MG63 (cell line): ENCODE results near the gene SYTL3. TPM values are rescaled to one million over a fixed set of nuclear protein-coding genes. Genes with fewer than 3 reads are reported as not detected.
"Not testable (repeated sequence)": the region's sequence is repeated elsewhere in the genome, so short reads cannot be mapped to it uniquely, and the experiment has no call there.

Source experiments
- DNase-seq: peaks from one replicate; pipeline ENCODE4 v3.0.0-alpha.2; 2020
- H3K27me3 ChIP-seq: fragments of 250-450 bp; sonication (Bioruptor Pico); 2 replicates; pipeline ENCODE4 v1.5.1; 2020; ENCODE audit warnings: mild to moderate bottlenecking, moderate library complexity
- H3K36me3 ChIP-seq: fragments of 250-450 bp; sonication (Bioruptor Pico); 2 replicates; pipeline ENCODE4 v1.5.1; 2020; ENCODE audit warnings: mild to moderate bottlenecking, moderate library complexity
- H3K4me3 ChIP-seq: fragments of 250-450 bp; sonication (Bioruptor Pico); 2 replicates; pipeline ENCODE4 v1.5.1; 2020; ENCODE audit warnings: mild to moderate bottlenecking, moderate library complexity
- H3K9me3 ChIP-seq: fragments of 250-450 bp; sonication (Bioruptor Pico); 2 replicates; pipeline ENCODE4 v1.5.1; 2020; ENCODE audit warnings: mild to moderate bottlenecking, moderate library complexity
- total RNA-seq: library from RNA; depleted of rRNA; stranded (reverse); fragments of >200 nt; shearing (Covaris generic); gene quantifications from 2 replicates; pipeline ENCODE4 v1.2.3, GENCODE V29; 2014; ENCODE audit warnings: low replicate concordance

Gene SYTL3
- total RNA-seq, 1 experiment from 2014 or later = 7.7 TPM

DNA sequence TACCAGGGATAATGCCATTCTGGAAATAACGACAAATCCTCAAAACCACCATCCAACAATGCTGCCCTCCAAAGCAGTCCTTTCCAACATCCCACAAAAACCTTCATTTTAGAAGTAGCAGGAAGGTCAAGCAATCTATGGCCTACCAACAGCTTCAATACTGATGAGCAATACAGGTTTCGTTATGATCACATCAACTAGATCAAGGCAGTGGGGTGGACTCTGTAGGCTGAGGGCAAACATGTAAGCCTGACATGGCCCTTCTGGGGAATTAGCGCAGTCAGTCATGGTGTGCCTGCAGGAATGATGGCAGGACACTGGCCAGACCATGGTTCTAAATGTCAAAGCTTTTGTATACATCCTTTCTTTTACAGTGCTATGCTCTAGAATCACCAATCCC lies 127.7 kb downstream of the SYTL3 start:
- DNase-seq = no peak
- H3K36me3 ChIP-seq = peaks cover 87% of the 10 kb centered on the region
- H3K27me3 ChIP-seq = no peaks in the 10 kb centered on the region
- H3K9me3 ChIP-seq = no peaks in the 10 kb centered on the region
- no peak overlapping the region for H3K4me3 ChIP-seq

DNA sequence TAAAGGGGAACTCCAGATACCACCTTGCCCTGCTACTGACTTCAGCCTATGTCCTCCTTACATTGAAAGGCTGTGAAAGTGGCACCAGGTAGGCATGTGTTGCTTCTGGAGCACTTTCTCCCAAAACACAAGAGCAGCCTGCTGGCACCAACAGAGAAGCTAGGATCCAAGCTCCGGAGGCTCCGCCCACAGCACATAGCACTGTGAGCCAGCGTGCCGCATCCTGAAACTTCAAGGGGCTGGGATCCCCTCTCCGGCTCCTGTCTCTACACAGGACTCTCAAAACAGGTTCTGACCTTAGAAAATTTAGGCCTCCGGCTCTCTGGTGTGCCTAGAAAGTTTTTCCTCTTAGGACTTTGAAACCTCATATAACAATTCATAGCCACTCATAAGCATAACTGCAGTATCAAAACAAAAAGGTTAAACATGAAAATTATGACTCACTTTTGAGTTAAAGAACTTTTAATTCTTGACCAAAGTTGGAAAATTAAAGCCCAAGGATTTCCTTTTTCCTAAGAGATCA lies 128.2 kb downstream of the SYTL3 start:
- peaks cover 93% of the 10 kb centered on the region for H3K36me3 ChIP-seq
- H3K27me3 ChIP-seq = no peaks in the 10 kb centered on the region
- DNase-seq = no peak
- H3K4me3 ChIP-seq = no peak overlapping the region
- H3K9me3 ChIP-seq = no peaks in the 10 kb centered on the region

DNA sequence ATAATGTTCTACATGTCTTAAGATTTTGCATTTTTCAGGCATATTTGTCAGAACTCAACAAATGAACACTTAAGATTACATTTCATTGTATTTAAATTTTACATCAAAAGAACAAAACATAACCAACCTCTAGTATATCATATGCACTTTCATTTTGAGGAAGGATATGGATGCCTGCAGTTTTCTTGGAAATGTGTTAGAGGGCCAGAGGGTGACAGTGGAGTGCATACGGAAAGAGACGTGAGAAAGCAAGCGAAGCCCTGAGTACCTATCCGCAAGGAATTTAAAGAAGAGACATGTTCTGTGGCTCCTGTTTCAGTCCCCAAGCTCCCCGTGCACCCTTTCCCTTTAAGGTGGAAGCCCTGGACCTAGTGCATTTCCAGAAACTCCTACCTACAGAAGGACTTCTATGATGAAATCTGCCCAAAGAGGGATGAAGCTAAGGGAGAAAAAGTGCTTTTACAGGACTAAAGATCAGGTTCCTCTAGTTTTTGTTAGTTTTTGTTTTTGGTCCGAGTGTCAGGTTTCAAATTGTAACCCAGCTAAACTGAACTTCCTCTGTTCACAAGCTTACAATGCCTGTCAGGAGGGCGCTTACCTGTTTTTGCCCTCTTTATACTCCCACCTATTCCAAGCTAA lies 130.5 kb downstream of the SYTL3 start:
- no peak for DNase-seq
- Histone ChIP-seq H3K4me3 (no peak overlapping the region), H3K36me3 (peaks cover 98% of the 10 kb centered on the region), H3K9me3 (no peaks in the 10 kb centered on the region), H3K27me3 (no peaks in the 10 kb centered on the region)

DNA sequence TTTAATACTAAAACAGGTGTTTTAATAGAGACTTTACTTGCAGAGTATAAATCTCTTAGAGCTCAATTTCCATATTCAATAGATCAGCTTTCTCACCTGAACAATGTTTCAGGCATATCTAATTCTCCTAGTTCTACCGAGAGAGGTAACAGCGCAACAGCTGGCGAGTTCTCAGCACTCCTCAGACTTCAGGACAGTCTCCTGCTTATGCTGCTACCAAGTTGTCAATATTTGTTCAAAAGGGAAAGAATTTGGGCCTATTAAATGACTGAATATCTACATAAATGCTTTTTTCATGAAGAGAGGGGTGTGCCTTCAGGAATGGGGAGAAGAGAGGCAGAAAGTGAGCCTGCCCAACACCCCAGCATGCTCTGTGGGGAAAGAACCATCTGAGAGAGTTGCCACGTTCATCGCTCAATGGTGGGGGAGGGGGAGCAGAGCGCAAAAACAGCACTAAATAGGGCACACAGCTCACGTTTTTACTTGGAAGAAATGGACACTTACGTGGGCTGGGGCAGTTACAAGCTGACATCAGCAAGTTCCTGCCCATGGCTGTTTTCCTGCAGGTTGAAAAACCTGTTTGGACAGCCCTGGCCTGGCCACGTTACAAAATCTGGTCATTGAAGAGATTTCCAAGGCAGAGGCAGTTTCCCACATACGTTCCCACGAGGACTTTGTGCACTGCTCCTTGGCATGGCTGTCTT lies 131.3 kb downstream of the SYTL3 start:
- peaks cover 98% of the 10 kb centered on the region for H3K36me3 ChIP-seq
- H3K9me3 ChIP-seq = no peaks in the 10 kb centered on the region
- H3K4me3 ChIP-seq = no peak overlapping the region
- no peaks in the 10 kb centered on the region for H3K27me3 ChIP-seq
- DNase-seq = no peak

DNA sequence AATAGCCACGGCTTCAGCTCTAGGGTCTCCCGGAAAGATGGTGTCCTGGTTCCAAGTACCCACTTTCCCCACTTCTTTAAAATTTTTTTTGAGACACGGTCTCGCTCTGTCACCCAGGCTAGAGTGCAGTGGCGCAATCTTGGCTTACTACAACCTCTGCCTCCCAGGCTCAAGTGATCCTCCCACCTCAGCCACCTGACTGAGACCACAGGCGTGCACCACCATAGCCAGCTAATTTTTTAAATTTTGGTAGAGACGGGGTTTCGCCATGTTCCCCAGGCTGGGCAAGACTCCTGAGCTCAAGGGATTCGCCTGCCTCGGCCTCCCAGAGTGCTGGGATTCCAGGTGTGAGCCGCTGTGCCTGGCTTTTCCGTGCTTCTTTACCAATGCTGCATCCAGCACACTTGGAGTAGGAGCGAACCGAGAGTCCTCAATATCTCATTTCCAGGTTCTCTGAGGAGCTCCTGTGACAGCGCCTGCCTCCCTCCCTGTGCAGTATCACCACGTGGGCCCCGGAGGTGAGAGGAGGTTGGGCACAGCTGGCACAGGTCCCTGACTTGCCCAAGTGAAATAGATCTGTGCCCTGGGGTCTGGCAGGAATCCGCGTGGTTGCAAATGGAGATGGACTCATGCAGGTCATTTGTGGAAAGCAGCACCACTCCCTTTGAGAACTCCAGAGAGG lies 132.0 kb downstream of the SYTL3 start:
- Histone ChIP-seq H3K4me3 (no peak overlapping the region), H3K36me3 (peaks cover 98% of the 10 kb centered on the region), H3K9me3 (no peaks in the 10 kb centered on the region), H3K27me3 (no peaks in the 10 kb centered on the region)
- DNase-seq = no peak

DNA sequence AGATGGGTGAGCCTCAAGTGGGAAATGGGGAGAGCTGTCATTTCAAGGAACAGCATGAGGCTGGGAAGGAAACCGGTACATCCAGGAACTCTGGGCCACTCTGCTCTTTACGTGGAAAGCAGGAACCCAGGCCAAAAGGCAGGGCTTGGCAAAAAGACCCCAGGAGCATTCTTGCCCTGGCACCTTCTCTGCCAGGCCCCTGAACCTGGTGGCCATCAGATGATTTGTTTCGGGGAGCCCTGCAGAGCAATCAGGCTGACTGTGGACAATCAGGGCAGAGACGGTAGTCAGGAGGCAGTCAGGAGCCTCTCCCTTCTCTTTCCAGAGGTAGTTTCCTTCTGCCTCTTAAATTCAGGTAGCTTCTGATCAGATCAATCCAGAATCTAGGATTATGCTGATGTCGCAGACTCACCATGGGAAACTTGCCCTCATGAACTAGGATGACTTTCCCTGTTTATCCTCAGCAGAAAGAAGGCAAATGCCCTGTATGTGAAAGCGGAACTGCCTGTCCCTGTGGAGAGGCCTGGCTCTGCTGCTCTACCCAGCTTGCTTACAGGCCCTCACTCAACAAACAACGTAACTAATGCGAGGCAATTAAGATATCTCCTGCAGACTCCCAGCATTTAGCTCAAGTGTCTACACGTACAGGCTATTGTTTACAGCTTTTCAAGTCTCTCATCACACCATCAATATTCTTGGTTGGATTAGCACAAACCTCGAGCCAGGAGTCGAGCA lies 132.7 kb downstream of the SYTL3 start:
- no peak for DNase-seq
- Histone ChIP-seq H3K9me3 (no peaks in the 10 kb centered on the region), H3K36me3 (peaks cover 98% of the 10 kb centered on the region), H3K27me3 (no peaks in the 10 kb centered on the region), H3K4me3 (no peak overlapping the region)

DNA sequence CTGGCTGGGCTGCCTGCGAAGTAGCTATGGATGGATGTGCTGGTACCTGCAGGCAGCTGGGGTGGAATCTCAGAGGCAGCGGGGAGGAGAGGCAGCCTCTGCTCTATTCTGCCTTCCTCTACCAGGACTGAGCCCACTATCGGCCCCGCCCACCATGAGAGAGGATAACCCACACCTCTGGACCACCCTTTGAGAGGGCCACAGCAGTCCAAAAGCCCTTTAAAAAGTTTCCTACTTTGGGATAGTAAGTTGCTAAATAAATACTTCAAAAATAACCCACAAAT lies 133.3 kb downstream of the SYTL3 start:
- Histone ChIP-seq H3K27me3 (no peaks in the 10 kb centered on the region), H3K4me3 (no peak overlapping the region), H3K36me3 (peaks cover 98% of the 10 kb centered on the region), H3K9me3 (no peaks in the 10 kb centered on the region)
- no peak for DNase-seq

DNA sequence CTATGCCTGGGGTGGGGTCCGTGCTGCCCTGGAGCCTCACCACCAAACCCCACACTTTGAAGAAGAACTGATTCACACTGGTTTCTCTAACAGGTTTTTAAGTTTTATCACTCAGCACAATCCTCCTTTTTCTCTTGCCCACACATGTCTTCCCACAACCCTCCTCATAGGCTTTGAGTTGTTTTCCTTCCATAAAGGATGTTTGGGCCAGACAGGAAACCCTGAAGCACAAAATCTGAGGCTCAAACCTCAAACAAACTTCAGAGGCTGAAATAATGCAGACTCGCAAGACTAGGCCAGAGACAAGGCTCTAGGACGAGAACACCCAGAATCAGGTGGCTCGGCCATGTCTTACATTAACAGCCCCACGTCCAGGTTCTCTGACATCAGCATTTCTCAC lies 134.0 kb downstream of the SYTL3 start:
- Histone ChIP-seq H3K27me3 (no peaks in the 10 kb centered on the region), H3K4me3 (no peak overlapping the region), H3K9me3 (no peaks in the 10 kb centered on the region), H3K36me3 (peaks cover 95% of the 10 kb centered on the region)
- DNase-seq = no peak

DNA sequence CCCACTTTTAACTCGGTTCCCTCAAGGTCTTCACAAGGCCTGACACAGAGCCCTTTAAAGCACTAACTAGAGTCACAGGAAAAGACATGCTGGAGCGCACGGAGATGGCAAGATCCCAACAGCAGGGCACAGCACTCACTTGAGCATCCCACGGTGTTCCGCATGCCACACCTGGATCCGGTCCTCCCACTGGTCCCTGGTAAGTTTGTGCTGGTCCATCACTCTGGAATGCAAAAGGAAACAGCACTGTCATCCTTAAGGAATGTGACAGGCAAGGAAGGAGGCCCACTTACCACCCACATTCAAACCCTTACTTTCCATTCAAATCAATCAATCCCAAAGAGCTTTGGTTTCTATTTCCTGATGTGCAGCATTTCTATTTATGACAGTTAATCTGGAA lies 134.7 kb downstream of the SYTL3 start:
- H3K27me3 ChIP-seq = no peaks in the 10 kb centered on the region
- H3K36me3 ChIP-seq = peaks cover 95% of the 10 kb centered on the region
- no peak overlapping the region for H3K4me3 ChIP-seq
- DNase-seq = no peak
- H3K9me3 ChIP-seq = no peaks in the 10 kb centered on the region

DNA sequence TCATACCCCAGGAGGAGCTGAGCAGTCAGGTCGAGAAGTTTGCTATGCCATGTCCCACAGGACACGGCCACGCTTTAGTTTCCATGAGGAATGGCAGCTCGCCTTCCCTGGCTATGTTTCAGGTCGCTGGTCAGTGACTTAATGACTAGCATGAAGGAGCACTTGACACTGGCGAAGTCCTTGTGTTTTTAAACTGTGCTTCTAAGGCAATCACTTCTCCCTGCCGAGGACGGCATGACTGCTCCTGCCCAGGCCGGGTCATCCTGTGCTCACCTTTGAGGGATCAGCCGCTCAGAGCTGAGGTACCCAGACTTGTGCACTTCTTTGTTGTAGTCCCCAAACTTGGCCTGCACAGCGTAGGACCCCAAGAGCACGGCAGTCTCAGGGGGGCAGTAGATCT lies 135.2 kb downstream of the SYTL3 start:
- H3K4me3 ChIP-seq = no peak overlapping the region
- H3K27me3 ChIP-seq = no peaks in the 10 kb centered on the region
- H3K9me3 ChIP-seq = no peaks in the 10 kb centered on the region
- H3K36me3 ChIP-seq = peaks cover 94% of the 10 kb centered on the region
- DNase-seq = no peak

DNA sequence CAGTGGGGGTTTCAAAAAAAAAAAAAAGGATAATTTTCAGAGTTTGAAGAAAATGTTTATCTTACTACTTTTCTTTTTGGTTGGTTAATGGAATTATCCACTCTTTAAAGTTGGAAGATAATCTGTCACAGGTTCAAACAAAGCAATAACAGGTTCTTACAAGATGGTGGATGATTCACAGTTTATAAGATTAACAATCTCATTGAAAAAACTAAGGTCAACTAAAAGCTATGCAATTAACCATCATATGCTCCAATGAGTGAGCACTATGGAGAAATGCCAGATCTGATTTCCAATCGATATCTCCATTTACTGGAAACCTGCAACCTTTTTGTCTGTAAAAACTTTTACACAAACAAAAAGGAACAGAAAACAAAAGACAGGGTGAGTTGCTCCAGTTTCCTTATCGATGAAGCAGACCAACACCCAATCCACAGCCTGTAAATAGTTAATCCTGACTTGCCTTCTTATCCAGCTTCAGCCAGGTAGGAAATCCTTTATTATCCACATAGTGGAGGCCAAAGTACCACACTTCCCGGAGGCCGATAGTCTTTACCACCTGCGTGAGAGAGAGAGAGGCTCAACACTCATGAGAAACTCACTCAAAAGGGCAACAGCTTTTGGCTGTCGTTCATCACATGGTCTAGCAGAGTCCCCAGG lies 136.9 kb downstream of the SYTL3 start:
- no peak for DNase-seq
- Histone ChIP-seq H3K36me3 (peaks cover 79% of the 10 kb centered on the region), H3K4me3 (no peak overlapping the region), H3K9me3 (no peaks in the 10 kb centered on the region), H3K27me3 (no peaks in the 10 kb centered on the region)

DNA sequence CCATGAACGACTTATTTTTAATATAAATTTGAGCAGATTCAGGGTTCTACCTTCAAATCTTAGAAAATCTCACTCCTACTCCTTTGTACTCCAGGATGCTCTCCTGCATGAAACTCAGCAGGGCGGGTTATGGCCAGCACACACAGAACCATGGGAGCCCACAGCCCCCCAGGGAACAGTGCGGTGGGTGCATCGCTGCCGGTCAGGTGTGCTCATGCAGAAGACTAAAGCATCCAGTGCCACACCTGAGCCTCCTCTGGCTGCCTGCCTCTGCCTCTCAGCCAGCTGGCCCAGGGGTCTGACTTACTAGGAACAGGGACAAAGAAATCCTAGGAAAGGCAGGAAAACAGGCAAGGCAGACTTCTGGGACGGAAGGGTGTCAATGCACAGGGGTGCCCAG lies 137.5 kb downstream of the SYTL3 start:
- Histone ChIP-seq H3K9me3 (no peaks in the 10 kb centered on the region), H3K4me3 (no peak overlapping the region), H3K27me3 (no peaks in the 10 kb centered on the region), H3K36me3 (peaks cover 76% of the 10 kb centered on the region)
- no peak for DNase-seq

DNA sequence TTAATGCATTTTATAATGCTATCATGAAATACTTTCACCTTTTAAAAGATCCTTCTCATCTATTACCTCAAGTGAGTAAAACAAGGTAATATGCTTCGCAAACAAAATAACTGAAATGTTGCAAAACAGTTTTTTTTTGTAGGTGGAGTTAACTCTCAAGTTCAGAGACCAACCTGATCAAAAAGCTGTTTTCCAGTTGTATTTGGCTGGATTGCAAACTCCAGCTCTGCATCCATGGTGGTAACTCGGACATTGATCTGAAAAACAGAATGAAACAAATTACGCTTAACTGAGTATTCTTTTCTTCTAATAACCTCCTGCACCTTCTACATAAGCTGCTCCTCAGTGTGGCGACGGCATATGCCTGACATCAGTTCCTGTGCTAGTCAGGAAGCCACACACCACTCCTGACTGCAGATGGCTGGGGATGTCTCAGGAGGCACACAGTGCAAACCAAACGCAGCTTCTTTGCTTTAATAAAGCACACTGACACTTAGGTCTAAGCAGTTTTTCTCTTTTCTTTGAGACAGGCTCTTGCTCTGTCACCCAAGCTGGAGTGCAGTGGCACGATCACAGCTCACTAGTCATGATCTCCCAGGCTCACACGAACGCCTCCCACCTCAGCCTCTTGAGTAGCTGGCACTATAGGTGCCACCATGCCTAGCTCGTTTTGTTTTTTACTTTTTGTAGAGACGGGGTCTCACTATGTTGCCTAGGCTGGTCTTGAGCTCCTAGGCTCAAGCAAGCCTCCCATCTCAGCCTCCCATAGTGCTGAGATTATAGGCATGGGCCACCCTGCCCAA lies 139.5 kb downstream of the SYTL3 start:
- Histone ChIP-seq H3K4me3 (no peak overlapping the region), H3K9me3 (no peaks in the 10 kb centered on the region), H3K36me3 (peaks cover 56% of the 10 kb centered on the region), H3K27me3 (no peaks in the 10 kb centered on the region)
- no peak for DNase-seq

DNA sequence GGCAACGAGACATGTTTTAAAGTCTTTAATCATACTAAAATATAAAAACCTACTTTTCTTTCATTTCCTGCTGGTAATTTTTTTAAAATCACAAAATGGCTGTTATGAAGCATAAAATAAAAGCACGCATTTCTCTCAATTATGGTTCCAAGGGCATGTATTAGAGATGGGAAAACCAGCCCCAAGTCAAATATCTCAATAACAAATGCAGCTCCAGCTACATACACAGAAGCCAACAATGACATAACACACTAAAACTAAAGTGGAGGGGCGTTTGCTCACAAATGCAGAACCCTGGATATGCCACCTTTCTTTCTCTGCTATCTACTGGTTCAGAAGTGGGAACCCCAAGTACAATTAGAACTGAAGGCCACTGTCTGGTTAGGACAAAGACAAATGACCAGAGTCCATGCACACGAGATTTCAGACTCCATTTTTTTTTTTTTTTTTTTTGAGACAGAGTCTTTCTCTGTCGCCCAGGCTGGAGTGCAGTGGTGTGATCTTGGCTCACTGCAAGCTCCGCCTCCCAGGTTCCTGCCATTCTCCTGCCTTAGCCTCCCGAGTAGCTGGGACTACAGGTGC lies 141.5 kb downstream of the SYTL3 start:
- no peaks in the 10 kb centered on the region for H3K27me3 ChIP-seq
- no peaks in the 10 kb centered on the region for H3K9me3 ChIP-seq
- H3K4me3 ChIP-seq = no peak overlapping the region
- H3K36me3 ChIP-seq = peaks cover 37% of the 10 kb centered on the region
- no peak for DNase-seq

DNA sequence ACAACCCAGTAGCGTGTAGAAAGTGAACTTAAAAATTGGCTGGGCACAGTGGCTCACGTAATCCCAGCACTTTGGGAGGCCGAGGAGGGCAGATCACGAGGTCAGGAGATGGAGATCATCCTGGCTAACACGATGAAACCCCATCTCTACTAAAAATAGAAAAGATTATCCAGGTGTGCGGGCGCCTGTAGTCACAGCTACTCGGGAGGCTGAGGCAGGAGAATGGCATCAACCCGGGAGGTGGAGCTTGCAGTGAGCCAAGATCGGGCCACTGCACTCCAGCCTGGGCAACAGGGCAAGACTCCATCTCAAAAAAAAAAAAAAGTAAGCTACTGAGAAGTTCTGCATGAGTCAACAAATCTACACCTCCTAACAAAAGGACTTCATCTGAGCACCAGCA lies 142.7 kb downstream of the SYTL3 start:
- H3K9me3 ChIP-seq, H3K27me3 ChIP-seq, DNase-seq, H3K4me3 ChIP-seq: not testable (repeated sequence)
- peaks cover 29% of the 10 kb centered on the region for H3K36me3 ChIP-seq

DNA sequence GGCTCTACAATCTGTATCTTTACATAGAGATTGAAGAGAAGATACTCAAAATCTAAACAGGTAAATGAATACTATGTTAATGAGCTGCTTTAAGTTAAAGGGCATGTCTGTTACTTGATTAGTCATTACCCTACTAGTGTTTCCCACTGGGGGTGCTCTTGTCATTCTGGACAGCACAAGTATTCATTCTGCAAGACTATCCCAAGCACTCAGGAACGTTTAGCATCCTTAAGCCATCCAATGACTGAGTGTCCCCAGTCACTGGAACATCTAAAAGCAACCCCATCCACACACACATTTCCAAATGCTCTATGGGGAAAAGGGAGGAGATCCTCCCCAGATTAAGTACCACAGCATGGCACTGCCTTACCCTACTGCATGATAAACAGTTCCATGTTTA lies 143.6 kb downstream of the SYTL3 start:
- H3K27me3 ChIP-seq = no peaks in the 10 kb centered on the region
- H3K9me3 ChIP-seq = no peaks in the 10 kb centered on the region
- no peak overlapping the region for H3K4me3 ChIP-seq
- no peak for DNase-seq
- H3K36me3 ChIP-seq = peaks cover 25% of the 10 kb centered on the region
